Measurements from ENCODE around the gene TCF20.

TCF20 gene

DNA sequence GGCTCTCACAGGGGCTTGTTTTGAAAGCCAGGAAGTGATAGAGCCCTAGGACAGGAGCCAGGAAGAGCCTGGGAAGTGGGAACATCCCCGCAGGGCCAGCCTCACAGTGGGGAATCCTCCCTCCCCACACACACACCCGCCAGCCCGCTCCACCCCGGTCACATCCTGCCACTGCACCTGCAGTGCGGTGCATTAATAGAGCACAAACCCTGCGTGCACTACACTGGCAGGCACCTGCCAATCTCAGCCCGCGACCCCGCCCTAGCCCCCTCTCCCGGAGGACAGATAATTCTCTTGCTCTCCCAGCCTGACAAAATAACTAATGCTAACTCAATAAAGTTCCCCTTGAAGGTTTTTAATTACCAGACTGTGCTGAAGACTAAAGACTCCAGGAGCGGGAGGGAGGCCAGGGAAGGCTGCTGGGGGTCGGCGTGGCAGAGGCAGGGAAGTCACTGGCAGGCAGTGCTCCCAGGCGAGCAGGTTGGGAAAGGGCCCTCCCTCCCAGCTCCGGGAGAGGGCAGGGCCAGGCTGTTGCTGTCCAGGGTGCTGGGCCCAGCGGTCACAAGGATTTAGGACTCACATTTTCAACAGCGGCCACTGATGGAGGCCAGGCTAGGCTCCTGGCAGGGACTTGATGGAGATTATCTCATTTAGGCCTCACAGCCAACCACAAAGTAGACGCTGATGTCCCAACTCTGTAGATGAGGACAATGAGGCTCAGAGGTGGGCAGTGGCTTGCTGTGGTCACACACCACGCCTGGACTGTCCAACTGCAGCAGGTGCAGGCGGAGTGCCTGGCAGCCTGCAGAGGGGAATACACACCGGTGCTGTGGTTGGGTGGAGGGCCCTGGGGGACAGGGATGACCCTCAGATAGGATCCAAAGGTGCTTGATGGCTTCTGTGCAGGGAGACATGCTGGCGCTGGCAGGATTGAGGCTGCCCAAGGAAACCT lies 23.9 kb upstream of the TCF20 start:
- TF ChIP-seq, protein P1, sequence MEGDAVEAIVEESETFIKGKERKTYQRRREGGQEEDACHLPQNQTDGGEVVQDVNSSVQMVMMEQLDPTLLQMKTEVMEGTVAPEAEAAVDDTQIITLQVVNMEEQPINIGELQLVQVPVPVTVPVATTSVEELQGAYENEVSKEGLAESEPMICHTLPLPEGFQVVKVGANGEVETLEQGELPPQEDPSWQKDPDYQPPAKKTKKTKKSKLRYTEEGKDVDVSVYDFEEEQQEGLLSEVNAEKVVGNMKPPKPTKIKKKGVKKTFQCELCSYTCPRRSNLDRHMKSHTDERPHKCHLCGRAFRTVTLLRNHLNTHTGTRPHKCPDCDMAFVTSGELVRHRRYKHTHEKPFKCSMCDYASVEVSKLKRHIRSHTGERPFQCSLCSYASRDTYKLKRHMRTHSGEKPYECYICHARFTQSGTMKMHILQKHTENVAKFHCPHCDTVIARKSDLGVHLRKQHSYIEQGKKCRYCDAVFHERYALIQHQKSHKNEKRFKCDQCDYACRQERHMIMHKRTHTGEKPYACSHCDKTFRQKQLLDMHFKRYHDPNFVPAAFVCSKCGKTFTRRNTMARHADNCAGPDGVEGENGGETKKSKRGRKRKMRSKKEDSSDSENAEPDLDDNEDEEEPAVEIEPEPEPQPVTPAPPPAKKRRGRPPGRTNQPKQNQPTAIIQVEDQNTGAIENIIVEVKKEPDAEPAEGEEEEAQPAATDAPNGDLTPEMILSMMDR (IDR thresholded peaks at IDR 0.05; ENCODE audit: insufficient read depth, missing control alignments), result no peak
- DNase-seq (ENCODE audit: insufficient read length, low spot score), result no peak
- FAIRE-seq, result no peak

DNA sequence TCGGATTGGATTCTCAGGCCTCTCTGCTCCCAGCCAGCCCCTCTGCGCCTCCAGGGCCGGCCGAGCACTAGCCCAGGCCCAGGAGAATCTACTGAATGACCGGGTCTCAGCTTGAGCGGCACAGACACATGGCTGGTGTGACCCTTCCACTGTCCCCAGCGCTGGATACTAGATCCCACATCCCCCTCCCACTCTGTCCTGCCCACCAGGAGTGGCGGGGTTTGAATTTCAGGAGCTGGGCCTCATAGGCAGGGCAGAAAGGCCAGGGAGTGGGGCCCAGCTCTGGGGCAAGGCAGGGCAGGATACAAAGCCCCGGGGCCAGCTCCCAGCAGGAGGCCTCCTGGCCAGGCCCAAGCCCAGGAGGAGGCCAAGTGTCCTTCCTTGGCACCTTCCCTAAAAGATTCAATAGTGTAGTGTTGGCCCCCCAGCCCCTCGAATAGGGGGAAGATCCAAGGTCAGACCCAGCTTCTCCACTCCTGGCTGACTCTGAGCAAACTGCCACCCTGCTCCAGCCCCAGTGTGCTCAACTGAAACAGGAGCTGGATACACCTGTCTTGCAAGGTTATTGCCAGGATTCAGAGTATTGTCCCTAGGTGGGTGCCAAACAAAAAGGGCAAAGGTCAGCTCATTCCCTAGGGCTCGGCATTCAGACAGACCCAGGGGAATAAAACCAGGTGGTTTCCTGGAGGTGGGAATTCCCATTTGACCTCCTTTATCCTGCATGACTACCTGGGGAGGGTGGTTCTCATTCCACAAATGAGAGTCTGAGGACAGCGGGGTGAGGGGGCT lies 22.5 kb upstream of the TCF20 start:
- DNase-seq (ENCODE audit: insufficient read length, low spot score) (no peak), FAIRE-seq (no peak)
- TF ChIP-seq, protein P1 (IDR thresholded peaks at IDR 0.05; ENCODE audit: insufficient read depth, missing control alignments), result no peak

DNA sequence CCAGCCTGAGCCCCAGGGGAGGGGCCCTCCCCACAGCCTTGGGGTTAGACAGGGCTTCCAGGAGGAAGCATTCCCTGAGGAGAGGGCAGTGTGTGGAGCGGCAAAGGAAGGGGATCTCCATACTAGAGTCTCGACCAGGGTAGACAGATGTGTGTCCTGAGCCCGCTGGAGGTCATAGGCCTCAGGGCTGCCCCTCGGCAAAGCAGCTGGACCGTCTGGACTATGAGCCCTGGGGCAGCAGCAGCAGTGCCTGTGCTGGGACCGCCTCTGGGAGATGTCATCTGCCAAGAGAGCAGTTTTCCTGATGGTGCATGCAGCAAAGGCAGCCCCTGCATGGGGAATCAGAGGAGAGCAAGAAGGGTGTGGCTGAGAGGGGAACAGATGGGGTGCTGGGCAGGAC lies 20.8 kb upstream of the TCF20 start:
- TF ChIP-seq, protein P1 (IDR thresholded peaks at IDR 0.05; ENCODE audit: insufficient read depth, missing control alignments), result no peak
- DNase-seq (ENCODE audit: insufficient read length, low spot score) (no peak), FAIRE-seq (no peak)

DNA sequence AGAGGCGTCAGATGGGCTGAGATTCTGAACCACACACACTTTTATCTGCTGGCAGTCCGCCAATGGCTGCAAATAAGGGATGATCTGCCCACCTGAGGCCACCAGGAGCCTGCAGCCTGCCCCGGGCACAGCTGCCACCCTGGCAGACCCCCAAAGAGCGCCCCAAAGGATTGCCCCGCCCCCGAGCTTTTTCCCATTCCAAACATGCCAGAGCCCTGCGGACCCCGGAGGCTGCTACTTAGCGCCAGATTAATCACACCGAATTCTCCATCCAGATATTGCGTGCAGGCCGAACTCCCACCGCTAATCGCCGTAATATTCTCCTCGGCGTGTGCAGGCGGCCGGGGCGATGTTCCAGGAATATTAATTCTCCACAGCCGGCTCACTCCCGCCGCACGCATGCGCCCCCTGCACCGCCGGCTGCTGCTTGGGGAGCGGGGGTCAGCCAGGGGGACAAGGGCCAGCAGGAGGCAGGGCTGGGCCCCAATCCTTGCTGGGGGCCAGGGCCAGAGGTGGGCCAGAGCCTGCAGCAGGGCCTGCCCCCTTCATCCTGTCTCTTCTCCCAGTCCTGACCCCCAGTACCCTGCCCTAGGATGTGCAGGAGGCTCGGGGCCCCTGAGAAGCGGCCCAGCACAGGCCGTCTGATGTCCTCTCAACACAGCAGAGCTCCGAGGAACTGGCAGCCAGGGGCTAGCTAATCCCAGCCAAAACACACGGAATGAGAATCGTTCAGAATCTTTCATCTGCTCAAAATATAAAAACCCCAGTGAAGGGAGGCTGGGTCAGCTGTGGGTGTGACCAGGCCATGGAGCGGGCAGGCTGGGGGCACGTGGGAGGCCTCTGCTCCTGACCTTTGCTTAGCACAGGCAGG lies 19.5 kb upstream of the TCF20 start:
- TF ChIP-seq, protein P1 (IDR thresholded peaks at IDR 0.05; ENCODE audit: insufficient read depth, missing control alignments), result no peak
- FAIRE-seq (no peak), DNase-seq (ENCODE audit: insufficient read length, low spot score) (no peak)

DNA sequence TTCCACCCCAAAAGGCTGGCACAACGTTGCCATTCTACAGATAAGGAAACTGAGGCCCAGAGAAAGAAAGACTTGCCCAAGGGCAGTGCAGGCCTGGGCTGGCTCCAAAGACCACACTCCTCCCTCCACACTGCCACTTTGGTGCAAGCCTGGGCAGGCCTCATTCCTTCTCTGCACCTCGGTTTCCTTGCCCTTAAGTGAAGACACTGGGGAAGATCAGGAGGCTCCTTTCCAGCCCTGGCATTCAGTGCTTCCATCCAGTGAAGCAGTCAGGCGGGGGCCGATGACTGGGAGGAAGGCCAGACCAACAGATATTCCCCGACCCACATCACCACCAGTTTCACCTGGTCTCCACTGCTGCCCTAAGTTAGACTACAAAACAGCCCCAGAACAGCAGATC lies 18.3 kb upstream of the TCF20 start:
- FAIRE-seq, result no peak
- TF ChIP-seq, protein P1 (IDR thresholded peaks at IDR 0.05; ENCODE audit: insufficient read depth, missing control alignments), result no peak
- no peak for DNase-seq (ENCODE audit: insufficient read length, low spot score)

DNA sequence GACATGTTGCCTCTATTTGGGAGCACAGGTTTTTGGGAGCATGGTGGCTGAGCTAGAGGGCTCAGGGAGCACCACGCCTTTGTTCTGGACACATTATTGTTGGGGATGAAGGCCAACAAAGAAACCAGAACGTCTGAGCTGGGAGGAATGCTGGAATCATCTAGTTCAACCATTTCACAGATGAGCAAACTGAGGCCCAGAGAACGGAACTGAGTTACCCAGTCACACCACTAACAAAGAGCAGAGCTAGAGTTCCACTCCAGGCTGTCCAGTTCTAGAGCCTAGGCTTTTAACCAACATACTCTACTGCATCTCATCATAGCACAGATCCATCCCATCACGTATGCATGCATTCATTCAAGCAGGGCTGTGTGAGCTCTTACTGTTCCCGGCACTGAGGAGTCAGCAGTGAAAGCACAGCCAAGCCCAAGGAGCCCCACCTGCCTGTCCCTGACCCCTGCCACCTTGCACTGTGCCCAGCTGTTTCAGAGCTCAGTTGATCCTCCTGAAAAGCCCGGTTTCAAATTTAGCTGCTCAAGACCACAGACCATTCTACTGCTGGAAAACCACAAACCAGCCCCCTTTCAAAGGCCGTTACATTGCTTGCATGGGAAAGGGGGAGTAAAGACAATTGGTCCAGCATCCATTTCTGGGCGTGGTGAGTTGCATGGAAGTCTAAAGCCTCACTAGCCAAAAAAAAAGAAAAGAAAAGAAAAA lies 16.9 kb upstream of the TCF20 start:
- FAIRE-seq, result no peak
- TF ChIP-seq, protein P1 (IDR thresholded peaks at IDR 0.05; ENCODE audit: insufficient read depth, missing control alignments), result no peak
- no peak for DNase-seq (ENCODE audit: insufficient read length, low spot score)
